Rectal smooth muscle tissue (tissue), 1 donor: Measurements from ENCODE around the gene NTM.

Experiments
- H3K27ac ChIP-seq: one replicate; pipeline ENCODE4 v1.7.0; 2013; ENCODE audit warnings: low read depth, low read length, inconsistent platforms
- H3K27me3 ChIP-seq: one replicate; pipeline ENCODE4 v1.7.0; 2013; ENCODE audit warnings: low read length; ENCODE audit not compliant: control insufficient read depth, insufficient read depth
- H3K36me3 ChIP-seq: one replicate; pipeline ENCODE4 v1.7.0; 2013; ENCODE audit warnings: low read length; ENCODE audit not compliant: control insufficient read depth, insufficient read depth
- H3K4me1 ChIP-seq: one replicate; pipeline ENCODE4 v1.7.0; 2013; ENCODE audit warnings: low read length; ENCODE audit not compliant: control insufficient read depth, insufficient read depth
- H3K4me3 ChIP-seq: one replicate; pipeline ENCODE4 v1.7.0; 2013; ENCODE audit warnings: low read length
- H3K9ac ChIP-seq: one replicate; pipeline ENCODE4 v1.7.0; 2013; ENCODE audit warnings: low read length

Gene NTM

DNA sequence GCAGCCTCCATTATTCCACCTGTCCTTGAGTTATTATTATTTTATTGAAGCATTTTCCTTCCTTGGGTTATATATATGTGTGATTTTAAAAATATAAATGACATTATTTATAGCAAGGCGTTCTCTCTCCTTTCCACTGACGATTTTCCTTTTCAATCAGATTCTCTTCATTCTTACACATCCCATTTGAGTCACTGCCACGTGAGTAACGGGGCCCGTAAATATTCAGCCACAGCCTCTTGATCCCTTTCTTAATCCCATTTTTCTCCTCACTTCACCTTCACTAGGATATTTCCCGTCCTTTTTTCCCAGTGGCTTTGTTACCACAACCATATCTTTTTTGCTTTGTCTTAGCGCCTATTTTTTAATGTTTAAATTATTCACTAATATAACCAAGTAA is 396.2 kb downstream of the NTM start:
- Histone ChIP-seq H3K36me3 (no peaks in the 10 kb centered on the region), H3K27ac (no peak overlapping the region), H3K9ac (no peak overlapping the region), H3K4me3 (no peak overlapping the region), H3K4me1 (peaks cover 3% of the 10 kb centered on the region), H3K27me3 (no peaks in the 10 kb centered on the region)

DNA sequence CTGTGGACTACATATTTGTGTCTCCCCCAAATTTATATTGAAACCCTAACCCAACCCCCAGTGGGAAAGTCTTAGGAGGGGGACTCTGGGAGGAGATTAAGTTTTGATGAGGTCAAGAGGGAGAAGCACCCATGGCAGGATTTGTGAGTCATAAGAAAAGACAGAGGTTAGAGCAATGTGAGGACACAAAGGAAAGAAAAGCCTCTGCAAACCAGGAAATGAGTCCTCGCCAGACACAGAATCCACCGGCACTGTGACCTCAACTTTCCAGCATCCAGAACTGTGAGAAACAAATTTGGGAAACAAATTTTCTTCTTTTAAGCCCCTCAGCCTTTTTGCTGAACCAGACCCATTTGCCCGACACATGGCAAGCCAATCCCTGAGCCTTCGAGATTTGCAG is 397.0 kb downstream of the NTM start:
- no peak overlapping the region for H3K9ac ChIP-seq
- no peaks in the 10 kb centered on the region for H3K36me3 ChIP-seq
- H3K27ac ChIP-seq: no peak overlapping the region
- H3K27me3 ChIP-seq: no peaks in the 10 kb centered on the region
- H3K4me3 ChIP-seq: no peak overlapping the region
- peaks cover 3% of the 10 kb centered on the region for H3K4me1 ChIP-seq

- no peak overlapping the region for H3K9ac ChIP-seq
- H3K4me3 ChIP-seq: no peak overlapping the region
- H3K4me1 ChIP-seq: no peaks in the 10 kb centered on the region
- no peak overlapping the region for H3K27ac ChIP-seq
- no peaks in the 10 kb centered on the region for H3K36me3 ChIP-seq
- H3K27me3 ChIP-seq: no peaks in the 10 kb centered on the region
These were observed 400.4 kb downstream of the NTM start for GRCh38 chr11:131770801-131771200.

DNA sequence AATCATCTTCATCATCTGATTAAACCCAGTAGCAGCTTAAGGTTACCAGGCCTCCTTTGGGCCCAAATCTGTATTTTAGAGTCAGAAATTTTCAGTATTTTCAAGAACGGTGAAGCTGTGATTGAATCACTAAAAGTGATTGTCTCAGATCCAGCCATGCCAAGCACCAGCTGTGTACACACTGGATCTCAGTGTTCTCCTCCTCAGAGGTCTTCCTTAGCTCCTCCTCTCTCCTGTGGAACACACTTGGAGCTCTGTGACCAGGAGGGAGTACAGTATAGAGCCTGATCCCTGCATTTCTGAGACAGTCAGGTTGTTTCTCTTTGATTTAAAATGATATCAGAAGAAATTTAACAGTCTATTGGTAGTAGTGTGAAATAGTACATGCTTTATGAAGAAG is 401.1 kb downstream of the NTM start:
- Histone ChIP-seq H3K4me3 (no peak overlapping the region), H3K27me3 (no peaks in the 10 kb centered on the region), H3K9ac (no peak overlapping the region), H3K36me3 (no peaks in the 10 kb centered on the region), H3K4me1 (no peaks in the 10 kb centered on the region), H3K27ac (no peak overlapping the region)

- Histone ChIP-seq H3K4me3 (no peak overlapping the region), H3K27ac (no peak overlapping the region)
These were observed 403.2 kb downstream of the NTM start for GRCh38 chr11:131773626-131774025.

GRCh38 chr11:131776211-131776610 is 405.8 kb downstream of the NTM start:
- Histone ChIP-seq H3K27me3 (no peaks in the 10 kb centered on the region), H3K4me1 (no peaks in the 10 kb centered on the region), H3K4me3 (no peak overlapping the region), H3K27ac (no peak overlapping the region), H3K36me3 (no peaks in the 10 kb centered on the region), H3K9ac (no peak overlapping the region)

More at GRCh38 chr11:131773626-131774025, 403.2 kb downstream of the NTM start:
- H3K4me1 ChIP-seq: no peaks in the 10 kb centered on the region
- H3K27me3 ChIP-seq: no peaks in the 10 kb centered on the region
- no peaks in the 10 kb centered on the region for H3K36me3 ChIP-seq
- no peak overlapping the region for H3K9ac ChIP-seq

- H3K4me3 ChIP-seq: no peak overlapping the region
- H3K9ac ChIP-seq: no peak overlapping the region
- H3K27ac ChIP-seq: no peak overlapping the region
- H3K36me3 ChIP-seq: no peaks in the 10 kb centered on the region
- H3K4me1 ChIP-seq: no peaks in the 10 kb centered on the region
- no peaks in the 10 kb centered on the region for H3K27me3 ChIP-seq
These were observed 415.4 kb downstream of the NTM start for GRCh38 chr11:131785801-131786200.

- H3K9ac ChIP-seq: no peak overlapping the region
- no peaks in the 10 kb centered on the region for H3K4me1 ChIP-seq
- no peak overlapping the region for H3K27ac ChIP-seq
- H3K4me3 ChIP-seq: no peak overlapping the region
- H3K36me3 ChIP-seq: no peaks in the 10 kb centered on the region
- no peaks in the 10 kb centered on the region for H3K27me3 ChIP-seq
These were observed 416.7 kb downstream of the NTM start for GRCh38 chr11:131787119-131787518.

DNA sequence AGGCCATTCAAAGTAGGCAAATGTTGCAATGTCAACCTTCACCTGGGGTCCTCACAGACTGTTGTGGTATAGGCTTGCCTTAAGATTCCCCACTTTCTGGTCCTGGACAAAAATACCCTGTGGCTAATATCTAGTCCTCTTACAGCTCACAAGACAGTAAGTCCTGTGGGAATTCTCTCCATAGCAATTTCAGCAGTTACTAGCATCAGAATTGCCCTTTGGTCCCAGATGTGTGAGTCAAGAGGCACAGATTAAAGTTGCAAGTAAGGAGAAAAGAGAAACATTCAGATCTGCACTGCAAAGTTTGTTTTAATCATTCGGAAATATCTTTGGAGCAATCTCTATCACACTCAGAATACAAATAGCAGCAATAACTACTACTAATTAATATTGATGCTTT is 420.2 kb downstream of the NTM start:
- no peaks in the 10 kb centered on the region for H3K4me1 ChIP-seq
- no peak overlapping the region for H3K27ac ChIP-seq
- H3K36me3 ChIP-seq: no peaks in the 10 kb centered on the region
- H3K27me3 ChIP-seq: no peaks in the 10 kb centered on the region
- H3K4me3 ChIP-seq: no peak overlapping the region
- H3K9ac ChIP-seq: no peak overlapping the region

DNA sequence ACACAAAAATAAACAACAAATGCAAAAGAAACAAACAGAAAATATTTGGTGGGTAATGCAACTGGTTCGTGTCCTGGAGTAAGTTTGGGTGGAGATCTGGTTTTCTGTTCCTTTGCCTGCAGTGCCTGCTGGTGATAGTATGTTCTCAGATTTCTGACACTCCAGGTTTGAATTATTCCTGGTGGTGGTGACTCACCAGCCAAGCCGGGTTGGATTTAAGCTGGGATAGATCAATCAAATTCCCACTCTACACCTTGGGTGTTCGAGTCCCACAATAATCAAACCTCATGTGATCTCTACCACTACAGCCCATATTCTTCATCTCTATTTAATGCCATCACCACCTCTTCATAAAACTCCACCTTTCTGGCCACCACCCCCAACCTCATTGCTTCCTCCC is 421.8 kb downstream of the NTM start:
- Histone ChIP-seq H3K9ac (no peak overlapping the region), H3K27me3 (no peaks in the 10 kb centered on the region), H3K4me3 (no peak overlapping the region), H3K4me1 (no peaks in the 10 kb centered on the region), H3K36me3 (no peaks in the 10 kb centered on the region), H3K27ac (no peak overlapping the region)

- H3K36me3 ChIP-seq: no peaks in the 10 kb centered on the region
- H3K27me3 ChIP-seq: no peaks in the 10 kb centered on the region
- H3K27ac ChIP-seq: no peak overlapping the region
- H3K4me3 ChIP-seq: no peak overlapping the region
- H3K9ac ChIP-seq: no peak overlapping the region
- no peaks in the 10 kb centered on the region for H3K4me1 ChIP-seq
These were observed 425.7 kb downstream of the NTM start for GRCh38 chr11:131796089-131796488.

GRCh38 chr11:131796541-131796940 is 426.1 kb downstream of the NTM start:
- Histone ChIP-seq H3K27ac (no peak overlapping the region), H3K4me1 (no peaks in the 10 kb centered on the region), H3K4me3 (no peak overlapping the region), H3K27me3 (no peaks in the 10 kb centered on the region), H3K9ac (no peak overlapping the region), H3K36me3 (no peaks in the 10 kb centered on the region)

GRCh38 chr11:131800452-131800851 is 430.0 kb downstream of the NTM start:
- no peaks in the 10 kb centered on the region for H3K4me1 ChIP-seq
- H3K36me3 ChIP-seq: no peaks in the 10 kb centered on the region
- H3K4me3 ChIP-seq: no peak overlapping the region
- no peaks in the 10 kb centered on the region for H3K27me3 ChIP-seq
- H3K27ac ChIP-seq: no peak overlapping the region
- no peak overlapping the region for H3K9ac ChIP-seq
